Pancreas (tissue), 10 donors: ENCODE measurements around the gene TCF15. TPM values are rescaled to one million over a fixed set of nuclear protein-coding genes. Genes with fewer than 3 reads are reported as not detected.

ENCODE experiments used
- ATAC-seq, 4 donors: fragments of 200-7000 bp; cut with Tn5 transposase; one replicate each; pipeline versions ENCODE4 v1.8.0 to v1.9.1; 2020; ENCODE audit warnings: mild to moderate bottlenecking in 4 of 4, moderate library complexity in 4 of 4
- DNase-seq, 6 donors: peaks; one replicate each; pipeline ENCODE4 v3.0.0-alpha.2; 2020
- FAIRE-seq: peaks from 2 replicates; lab custom pipeline; 2012; peaks lifted over from hg19 to GRCh38; lab: Jason Lieb, UNC
- H3K27ac ChIP-seq, 4 donors: fragments of 200-600 bp; sonication (generic); 1 replicate in 3 of 4; 2 replicates in 1 of 4; pipeline versions ENCODE4 v1.5.0 to v1.8.0; 2020
- H3K27me3 ChIP-seq, 4 donors: fragments of 200-600 bp; one replicate each; pipeline ENCODE4 v1.8.0; 2021
- H3K36me3 ChIP-seq, 3 donors: fragments of 200-600 bp; sonication (generic) in 1 of 3; one replicate each; pipeline versions ENCODE4 v1.5.0 to v1.8.0; 2020 to 2021
- H3K4me1 ChIP-seq, 3 donors: fragments of 200-600 bp; one replicate each; pipeline ENCODE4 v1.8.0; 2021
- H3K4me3 ChIP-seq, 4 donors: fragments of 200-600 bp; sonication (generic) in 2 of 4; one replicate each; pipeline versions ENCODE4 v1.5.0 to v1.8.0; 2020 to 2021
- H3K9me3 ChIP-seq, 4 donors: fragments of 200-600 bp; one replicate each; pipeline ENCODE4 v1.8.0; 2021
- WGBS, 2 donors: extraction: QIAGEN DNeasy Blood & Tissue Kit; methylation state at CpG; one replicate each; pipeline ENCODE4 v1.1.7; 2013; 5-methylcytosine and 5-hydroxymethylcytosine counted together
- intact Hi-C, 3 donors: fragments of 100-400 bp; cut with DNase I; formaldehyde crosslinking; loops; one replicate each; pipeline versions ENCODE4 v1.11.1 to v1.14.2; 2022
- polyA plus RNA-seq, 2 donors: library from polyadenylated mRNA; stranded (reverse); fragments of 200-250 nt; gene quantifications; one replicate each; pipeline ENCODE4 v1.2.3, GENCODE V29; 2013
- total RNA-seq, 6 donors: library from RNA; stranded (reverse); fragmentation: NEBNext Ultra II Directional in 4 of 6; extraction: Animal tissue kit (Norgen Biotek cat#: 25700) in 4 of 6; gene quantifications; one replicate each; pipeline versions ENCODE4 v1.2.1 to v1.2.4, GENCODE V29; 2021 to 2023
- TF ChIP-seq, protein P1 (sequence below), 4 donors: fragments of 200-600 bp; sonication (generic) in 3 of 4; IDR thresholded peaks; one replicate each; pipeline versions ENCODE4 v1.5.0 to v1.8.0; 2021; ENCODE audit warnings: antibody characterized with exemption in 4 of 4
- donor health status: healthy with polysubstance abuse.
- donor health status: DM: no; HTN: no; CAD: no; lungs with moderate emphysema.
- donor health status: DM: no; HTN: no; CAD: no.
- donor health status: control.
- donor health status: control.
- donor health status: Bipolar disorder and iron deficiency.
- donor health status: DM: yes; HTN: yes; CAD: no.
- donor health status: DM: no; HTN: no; CAD: no.
- donor health status: DM: no; HTN: no; CAD: no.
- donor health status: DM: yes; HTN: yes; CAD: no.

Gene TCF15
- total and polyA plus RNA-seq, 8 donors, result 0.16 to 0.80 (median 0.20) TPM; not detected in 1

DNA sequence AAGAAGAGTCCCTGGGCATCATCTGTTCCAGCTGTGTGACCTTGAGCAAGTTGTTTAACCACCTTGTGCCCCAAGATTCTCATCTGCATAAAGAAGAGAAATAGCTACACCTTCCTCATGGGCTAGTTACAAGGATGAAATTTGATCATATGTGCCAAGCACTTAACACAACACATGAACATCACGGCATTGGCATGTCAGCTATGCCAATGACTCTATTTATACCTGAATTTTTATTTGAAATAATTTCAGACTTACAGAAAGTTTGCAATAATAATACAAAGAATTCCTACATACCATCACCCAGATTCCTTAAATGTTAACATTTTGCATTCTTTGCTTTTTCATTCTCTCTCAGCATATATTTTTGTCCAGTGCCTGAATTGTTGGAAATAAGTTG lies 21.0 kb upstream of the TCF15 start:
- no peaks in the 10 kb centered on the region for H3K4me1 ChIP-seq
- TF ChIP-seq, protein P1, sequence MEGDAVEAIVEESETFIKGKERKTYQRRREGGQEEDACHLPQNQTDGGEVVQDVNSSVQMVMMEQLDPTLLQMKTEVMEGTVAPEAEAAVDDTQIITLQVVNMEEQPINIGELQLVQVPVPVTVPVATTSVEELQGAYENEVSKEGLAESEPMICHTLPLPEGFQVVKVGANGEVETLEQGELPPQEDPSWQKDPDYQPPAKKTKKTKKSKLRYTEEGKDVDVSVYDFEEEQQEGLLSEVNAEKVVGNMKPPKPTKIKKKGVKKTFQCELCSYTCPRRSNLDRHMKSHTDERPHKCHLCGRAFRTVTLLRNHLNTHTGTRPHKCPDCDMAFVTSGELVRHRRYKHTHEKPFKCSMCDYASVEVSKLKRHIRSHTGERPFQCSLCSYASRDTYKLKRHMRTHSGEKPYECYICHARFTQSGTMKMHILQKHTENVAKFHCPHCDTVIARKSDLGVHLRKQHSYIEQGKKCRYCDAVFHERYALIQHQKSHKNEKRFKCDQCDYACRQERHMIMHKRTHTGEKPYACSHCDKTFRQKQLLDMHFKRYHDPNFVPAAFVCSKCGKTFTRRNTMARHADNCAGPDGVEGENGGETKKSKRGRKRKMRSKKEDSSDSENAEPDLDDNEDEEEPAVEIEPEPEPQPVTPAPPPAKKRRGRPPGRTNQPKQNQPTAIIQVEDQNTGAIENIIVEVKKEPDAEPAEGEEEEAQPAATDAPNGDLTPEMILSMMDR (IDR thresholded peaks at IDR 0.05), result no peak
- H3K36me3 ChIP-seq, result no peaks in the 10 kb centered on the region
- FAIRE-seq (no peak), ATAC-seq (no peak), DNase-seq (no peak)
- 28 to 77% methylated on average over 1 of the region's 1 CpG for WGBS, 2 donors
- H3K9me3 ChIP-seq, result no peaks in the 10 kb centered on the region
- no peak overlapping the region for H3K27ac ChIP-seq
- H3K4me3 ChIP-seq, result no peak overlapping the region
- H3K27me3 ChIP-seq, result no peaks in the 10 kb centered on the region
- intact Hi-C loops, result no loop called here

DNA sequence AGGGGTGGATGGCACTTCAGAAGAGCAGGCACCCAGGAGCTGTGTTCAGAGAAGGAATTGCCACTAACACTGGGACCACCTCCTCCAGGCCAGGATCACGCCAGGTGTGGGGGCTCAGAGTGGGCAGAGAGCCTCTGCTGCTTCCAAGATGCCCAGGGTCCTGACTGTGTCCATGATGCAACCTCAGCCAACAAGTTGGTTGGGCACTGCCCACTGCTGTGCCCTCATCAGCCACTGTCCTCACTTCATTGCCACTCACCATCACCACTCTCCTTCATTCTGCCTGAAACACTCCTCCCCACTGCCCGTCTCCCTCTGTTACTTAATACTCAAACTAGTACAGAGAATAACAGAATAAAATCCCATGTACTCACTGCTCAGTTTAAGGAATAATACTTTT lies 16.5 kb upstream of the TCF15 start:
- no peaks in the 10 kb centered on the region for H3K9me3 ChIP-seq
- 56 to 61% methylated on average over 2 of the region's 2 CpGs for WGBS, 2 donors
- no peak overlapping the region for H3K4me3 ChIP-seq
- intact Hi-C loops, result no loop called here
- TF ChIP-seq, protein P1 (IDR thresholded peaks at IDR 0.05), result no peak
- ATAC-seq, result no peak
- no peaks in the 10 kb centered on the region for H3K36me3 ChIP-seq
- H3K4me1 ChIP-seq, result no peaks in the 10 kb centered on the region
- H3K27me3 ChIP-seq, result no peaks in the 10 kb centered on the region
- H3K27ac ChIP-seq, result no peak overlapping the region
- FAIRE-seq, result no peak
- no peak for DNase-seq

DNA sequence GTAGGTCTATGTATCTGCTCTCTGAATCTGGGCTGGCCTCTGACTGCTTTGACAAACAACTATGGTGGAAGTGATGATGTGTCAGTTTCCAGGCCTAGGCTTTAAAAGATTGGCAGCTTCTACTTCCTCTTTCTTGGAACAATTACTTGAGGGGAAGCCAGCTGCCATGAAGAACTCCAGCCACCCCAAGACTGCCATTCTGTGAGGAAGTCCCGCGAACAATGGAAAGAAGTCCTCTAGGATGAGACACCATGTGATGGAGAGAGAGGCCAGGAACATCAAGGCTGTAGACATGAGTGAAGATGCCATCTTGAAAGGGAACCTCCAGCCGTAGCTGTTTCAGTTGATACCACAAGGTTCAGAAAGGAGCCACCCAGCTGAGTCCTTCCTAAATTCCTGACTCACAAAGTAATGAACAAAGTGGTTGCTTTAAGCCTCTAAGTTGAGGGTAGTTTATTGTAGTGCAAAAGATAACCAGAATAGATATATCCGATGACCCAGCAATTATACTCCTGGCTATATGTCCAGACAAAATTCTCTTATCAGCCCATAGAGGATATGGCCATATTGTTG lies 15.3 kb upstream of the TCF15 start:
- FAIRE-seq (no peak), ATAC-seq (no peak), DNase-seq (no peak)
- no peaks in the 10 kb centered on the region for H3K36me3 ChIP-seq
- H3K4me1 ChIP-seq, result no peaks in the 10 kb centered on the region
- TF ChIP-seq, protein P1 (IDR thresholded peaks at IDR 0.05), result no peak
- WGBS, 2 donors, result 84 to 93% methylated on average over 4 of the region's 4 CpGs
- H3K27me3 ChIP-seq, result no peaks in the 10 kb centered on the region
- intact Hi-C loops, result no loop called here
- no peaks in the 10 kb centered on the region for H3K9me3 ChIP-seq
- no peak overlapping the region for H3K27ac ChIP-seq
- no peak overlapping the region for H3K4me3 ChIP-seq

DNA sequence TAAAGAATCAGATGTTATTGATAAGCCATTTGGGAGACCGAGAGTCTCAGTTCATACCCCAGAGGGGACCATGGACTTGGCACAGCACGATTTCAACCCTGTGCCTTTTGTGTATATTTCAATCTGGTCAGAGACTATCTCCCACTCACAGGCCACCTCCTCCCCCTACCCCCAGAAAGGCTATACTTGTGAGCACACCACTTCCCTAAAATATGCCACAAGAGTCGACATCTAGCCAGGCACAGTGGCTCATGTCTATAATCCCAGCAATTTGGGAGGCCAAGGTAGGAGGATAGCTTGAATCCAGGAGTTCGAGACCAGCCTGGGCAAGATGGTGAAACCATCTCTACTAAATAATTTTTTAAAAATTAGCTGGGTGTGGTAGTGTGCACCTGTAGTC lies 13.6 kb upstream of the TCF15 start:
- ATAC-seq (no peak), DNase-seq (no peak), FAIRE-seq (no peak)
- Histone ChIP-seq H3K4me1 (no peaks in the 10 kb centered on the region), H3K9me3 (no peaks in the 10 kb centered on the region), H3K27me3 (no peaks in the 10 kb centered on the region), H3K36me3 (no peaks in the 10 kb centered on the region), H3K4me3 (no peak overlapping the region), H3K27ac (no peak overlapping the region)
- WGBS, 2 donors, result 55 to 68% methylated on average over 4 of the region's 4 CpGs
- intact Hi-C loops, result no loop called here
- TF ChIP-seq, protein P1 (IDR thresholded peaks at IDR 0.05), result no peak

DNA sequence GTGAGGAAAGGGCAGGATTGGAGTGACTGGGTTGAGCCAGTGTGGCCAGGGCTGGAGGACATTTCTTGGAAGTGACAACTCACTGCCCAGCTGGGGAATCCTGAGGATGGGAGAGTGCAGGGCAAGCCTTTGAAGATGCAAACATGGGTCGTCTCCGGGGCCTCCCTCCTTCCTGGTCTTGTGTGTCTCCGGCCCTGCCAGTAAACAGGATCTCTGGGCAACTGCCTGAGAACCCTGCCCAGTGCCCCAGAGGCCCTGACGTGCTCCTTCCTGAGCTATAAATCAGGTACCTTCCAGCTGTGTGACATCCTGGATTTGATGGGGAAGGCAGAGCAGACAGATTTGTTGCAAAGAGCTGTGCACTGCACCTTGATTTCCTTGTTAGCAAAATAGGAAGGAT lies 12.9 kb upstream of the TCF15 start:
- WGBS, 2 donors, result 16 to 24% methylated on average over 4 of the region's 4 CpGs
- no peak for ATAC-seq
- no peak overlapping the region for H3K4me3 ChIP-seq
- H3K36me3 ChIP-seq, result no peaks in the 10 kb centered on the region
- no peak for FAIRE-seq
- peaks cover 0 to 4% (median 0%) of the 10 kb centered on the region in 4 donors for H3K27me3 ChIP-seq
- H3K27ac ChIP-seq, result no peak overlapping the region
- H3K4me1 ChIP-seq, result no peaks in the 10 kb centered on the region
- TF ChIP-seq, protein P1 (IDR thresholded peaks at IDR 0.05), result no peak
- DNase-seq, result no peak
- peaks cover 0 to 3% (median 0%) of the 10 kb centered on the region in 4 donors for H3K9me3 ChIP-seq
- intact Hi-C loops, result no loop called here
